Effector memory CD4-positive, alpha-beta T cell (primary cell): ENCODE data around the gene SLC35F3.
"Not testable (repeated sequence)": the region's sequence is repeated elsewhere in the genome, so short reads cannot be mapped to it uniquely, and the experiment has no call there.

Experiments used
- DNase-seq, 3 donors: peaks; one replicate each; pipeline ENCODE4 v3.0.0-alpha.2; 2020
- H3K27ac ChIP-seq: 2 replicates; pipeline ENCODE4 v1.7.0; 2013; ENCODE audit warnings: mild to moderate bottlenecking, low read length, moderate library complexity; ENCODE audit not compliant: insufficient read depth, poor library complexity, severe bottlenecking
- H3K27me3 ChIP-seq: replicated peaks from 2 replicates; pipeline ENCODE4 v1.7.0; 2013; ENCODE audit warnings: mild to moderate bottlenecking, low read length; ENCODE audit not compliant: insufficient read depth, control insufficient read depth, poor library complexity, severe bottlenecking
- H3K36me3 ChIP-seq: 2 replicates; pipeline ENCODE4 v1.7.0; 2013; ENCODE audit warnings: mild to moderate bottlenecking, low read length, moderate library complexity; ENCODE audit not compliant: control insufficient read depth, insufficient read depth
- H3K4me1 ChIP-seq: 2 replicates; pipeline ENCODE4 v1.7.0; 2013; ENCODE audit warnings: low read length, mild to moderate bottlenecking; ENCODE audit not compliant: control insufficient read depth, insufficient read depth, poor library complexity, severe bottlenecking
- H3K4me3 ChIP-seq: 2 replicates; pipeline ENCODE4 v1.7.0; 2013; ENCODE audit warnings: low read length, low read depth, mild to moderate bottlenecking; ENCODE audit not compliant: insufficient read depth, poor library complexity, severe bottlenecking
- H3K9me3 ChIP-seq: 2 replicates; pipeline ENCODE4 v1.7.0; 2013; ENCODE audit warnings: mild to moderate bottlenecking, low read length, moderate library complexity; ENCODE audit not compliant: control insufficient read depth

The SLC35F3 gene

DNA sequence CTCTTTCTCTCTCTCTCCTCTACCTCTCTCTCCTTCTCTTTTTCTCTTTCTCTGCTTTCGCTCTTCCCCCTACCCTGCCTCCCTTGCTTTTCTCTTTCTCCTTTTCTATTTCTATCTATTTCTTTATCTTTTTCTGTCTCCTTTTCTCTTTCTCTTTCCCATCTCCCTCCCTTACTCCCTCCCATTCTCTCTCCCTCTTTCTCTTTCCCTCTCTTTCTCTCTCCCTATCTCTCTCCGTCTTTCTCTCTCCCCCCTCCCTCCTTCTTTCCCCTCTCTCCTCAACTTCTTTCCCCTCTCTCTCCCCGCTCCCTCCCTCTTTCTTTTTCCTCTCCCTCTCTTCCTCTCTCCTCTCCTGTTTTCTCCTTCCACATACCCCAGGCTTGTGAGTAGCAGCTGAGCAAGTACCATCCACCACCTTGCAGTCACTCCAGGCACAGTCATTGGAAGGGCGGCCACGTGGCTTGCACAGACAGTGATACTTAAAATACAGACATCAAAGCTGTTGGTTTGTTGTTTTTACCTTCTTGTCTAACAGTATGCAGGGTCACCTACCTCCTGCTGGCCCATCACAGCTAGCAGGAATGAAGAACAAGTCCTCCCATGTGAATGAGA is 259.7 kb downstream of the SLC35F3 start:
- H3K36me3 ChIP-seq = no peaks in the 10 kb centered on the region
- H3K27ac ChIP-seq = no peak overlapping the region
- no peaks in the 10 kb centered on the region for H3K4me1 ChIP-seq
- H3K27me3 ChIP-seq = no peaks in the 10 kb centered on the region
- no peaks in the 10 kb centered on the region for H3K9me3 ChIP-seq
- no peak overlapping the region for H3K4me3 ChIP-seq
- DNase-seq = no peak

DNA sequence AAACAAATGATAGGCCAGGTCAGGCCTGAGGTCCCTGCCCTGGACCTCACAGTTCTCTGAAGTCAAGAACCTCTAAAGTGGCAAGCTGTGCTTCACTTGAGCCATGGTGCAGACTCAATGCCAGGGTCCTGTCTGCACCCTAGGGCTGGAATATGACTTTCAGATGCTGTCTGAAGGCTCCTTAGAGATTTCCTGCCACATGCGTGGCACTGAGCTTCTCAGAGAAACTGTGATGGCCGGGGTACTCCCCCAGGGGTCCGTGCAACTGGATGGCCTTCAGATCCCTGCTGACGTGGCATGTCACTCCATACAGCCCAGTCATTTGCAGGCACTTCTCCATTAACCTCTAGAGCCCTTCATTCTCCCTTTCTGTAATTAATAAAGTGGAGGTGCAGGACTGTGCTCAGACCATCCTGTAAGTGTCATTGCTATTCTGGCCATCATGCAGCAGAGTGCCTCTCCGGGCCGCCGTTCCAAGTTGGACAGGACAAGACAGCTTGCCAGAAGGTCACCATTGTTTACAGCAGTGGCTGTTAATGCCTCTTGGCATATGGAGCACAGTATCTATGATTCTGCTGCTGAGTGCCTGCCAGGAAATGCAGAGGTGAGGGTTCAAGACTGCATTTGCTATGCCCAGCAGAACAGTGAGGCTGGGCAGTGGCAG is 263.7 kb downstream of the SLC35F3 start:
- H3K36me3 ChIP-seq = no peaks in the 10 kb centered on the region

DNA sequence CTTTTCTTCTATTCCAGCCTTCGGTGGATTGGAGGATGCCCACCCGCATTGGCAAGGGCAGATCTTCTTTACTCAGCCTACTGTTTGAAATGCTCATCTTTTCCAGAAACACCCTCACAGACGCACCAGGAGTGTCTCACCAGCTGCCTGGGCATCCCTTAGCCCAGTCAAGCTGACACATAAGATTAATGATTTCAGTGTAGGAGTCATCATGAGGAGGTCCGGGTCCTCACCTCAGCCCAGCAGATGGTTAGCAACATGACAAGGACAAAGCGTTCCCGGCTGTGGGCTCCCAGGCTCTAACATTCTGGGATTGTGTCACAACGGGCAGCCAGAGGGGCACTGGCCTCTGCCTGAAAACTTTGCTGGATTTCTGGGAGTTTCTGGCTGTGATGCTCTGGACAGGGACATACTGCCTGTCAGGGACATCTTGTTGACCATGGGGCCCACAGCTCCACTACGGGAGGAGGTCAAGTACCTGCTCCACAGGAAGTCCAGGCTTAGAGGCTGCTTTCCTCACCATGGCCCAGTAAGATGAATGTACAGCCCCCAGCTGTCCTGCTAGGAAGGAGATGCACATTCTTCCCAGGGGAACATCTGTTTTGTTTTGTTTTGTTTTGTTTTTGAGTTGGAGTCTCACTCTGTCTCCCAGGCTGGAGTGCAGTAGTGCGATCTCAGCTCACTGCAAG is 264.8 kb downstream of the SLC35F3 start:
- DNase-seq = no peak

More for the DNA sequence above, 263.7 kb downstream of the SLC35F3 start:
- no peaks in the 10 kb centered on the region for H3K27me3 ChIP-seq
- no peaks in the 10 kb centered on the region for H3K9me3 ChIP-seq
- H3K4me3 ChIP-seq = no peak overlapping the region
- no peak for DNase-seq
- H3K27ac ChIP-seq = no peak overlapping the region
- H3K4me1 ChIP-seq = peaks cover 6% of the 10 kb centered on the region

DNA sequence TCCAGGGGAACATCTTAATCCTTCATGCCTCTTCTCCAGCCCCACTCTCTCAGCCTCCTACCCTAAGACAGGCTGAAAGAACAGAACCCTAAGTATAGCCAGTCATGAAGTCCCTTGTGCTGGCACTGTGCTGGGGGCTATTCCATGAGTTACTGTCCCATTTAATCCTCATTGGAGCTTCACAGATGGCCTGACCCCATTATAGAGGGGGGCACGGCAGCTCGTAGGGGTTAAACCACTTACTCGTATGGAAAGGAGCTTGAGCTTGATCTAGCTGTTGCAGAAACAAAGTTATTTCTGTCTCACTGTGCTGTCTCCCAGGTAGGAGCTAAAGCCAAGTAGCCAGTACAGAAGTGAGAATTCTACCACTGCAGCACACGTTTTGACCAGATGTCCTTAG is 265.6 kb downstream of the SLC35F3 start:
- H3K27ac ChIP-seq = no peak overlapping the region

More for the DNA sequence above, 264.8 kb downstream of the SLC35F3 start:
- Histone ChIP-seq H3K4me3 (no peak overlapping the region), H3K9me3 (no peaks in the 10 kb centered on the region), H3K36me3 (no peaks in the 10 kb centered on the region), H3K27me3 (no peaks in the 10 kb centered on the region), H3K4me1 (peaks cover 6% of the 10 kb centered on the region), H3K27ac (no peak overlapping the region)

DNA sequence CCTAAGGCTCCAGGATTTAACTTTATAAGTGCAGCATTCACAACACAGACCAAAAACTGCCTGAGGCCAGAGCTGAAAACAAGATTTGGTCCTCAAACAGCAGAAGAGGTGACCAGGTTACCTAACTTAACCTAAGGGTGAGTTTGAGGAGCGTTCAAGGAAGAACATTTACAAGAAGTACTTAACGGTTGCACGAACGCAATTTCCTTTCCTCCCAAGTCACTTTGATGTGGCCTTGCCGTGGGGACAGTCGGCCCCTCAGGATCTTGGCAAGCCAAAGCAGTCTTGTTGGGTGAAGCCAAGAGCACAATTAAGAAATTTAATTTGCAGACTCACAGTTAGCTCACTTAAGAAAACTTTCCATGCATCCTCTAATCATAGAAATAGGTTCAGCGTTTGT is 266.1 kb downstream of the SLC35F3 start:
- no peak overlapping the region for H3K4me3 ChIP-seq
- H3K27ac ChIP-seq = no peak overlapping the region
- no peaks in the 10 kb centered on the region for H3K36me3 ChIP-seq
- peaks cover 6% of the 10 kb centered on the region for H3K4me1 ChIP-seq
- no peak for DNase-seq
- no peaks in the 10 kb centered on the region for H3K9me3 ChIP-seq
- no peaks in the 10 kb centered on the region for H3K27me3 ChIP-seq

More for the DNA sequence above, 265.6 kb downstream of the SLC35F3 start:
- Histone ChIP-seq H3K4me3 (no peak overlapping the region), H3K36me3 (no peaks in the 10 kb centered on the region), H3K4me1 (peaks cover 6% of the 10 kb centered on the region), H3K9me3 (no peaks in the 10 kb centered on the region), H3K27me3 (no peaks in the 10 kb centered on the region)
- no peak for DNase-seq

DNA sequence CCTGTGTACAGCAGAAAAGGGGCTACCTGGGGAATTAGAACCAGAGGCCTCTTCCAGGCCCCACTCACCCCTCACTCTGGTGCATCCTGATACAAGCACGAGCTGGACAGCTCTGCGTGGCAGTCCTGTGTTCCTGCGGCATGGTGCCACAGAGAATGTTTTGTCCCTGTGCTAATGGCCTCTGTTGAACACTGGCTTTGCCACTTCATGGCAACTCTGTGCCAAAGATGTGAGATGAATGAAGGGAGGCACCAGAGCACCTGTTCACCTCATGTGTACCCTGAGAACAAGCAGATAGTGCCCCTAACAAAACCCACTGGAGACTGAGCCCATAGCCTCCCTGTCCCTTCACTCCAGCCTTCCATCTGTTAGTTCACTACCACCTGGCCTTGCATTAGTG is 269.5 kb downstream of the SLC35F3 start:
- Histone ChIP-seq H3K27ac (no peak overlapping the region), H3K27me3 (no peaks in the 10 kb centered on the region), H3K4me3 (no peak overlapping the region), H3K9me3 (no peaks in the 10 kb centered on the region), H3K4me1 (peaks cover 6% of the 10 kb centered on the region), H3K36me3 (no peaks in the 10 kb centered on the region)
- DNase-seq = no peak

DNA sequence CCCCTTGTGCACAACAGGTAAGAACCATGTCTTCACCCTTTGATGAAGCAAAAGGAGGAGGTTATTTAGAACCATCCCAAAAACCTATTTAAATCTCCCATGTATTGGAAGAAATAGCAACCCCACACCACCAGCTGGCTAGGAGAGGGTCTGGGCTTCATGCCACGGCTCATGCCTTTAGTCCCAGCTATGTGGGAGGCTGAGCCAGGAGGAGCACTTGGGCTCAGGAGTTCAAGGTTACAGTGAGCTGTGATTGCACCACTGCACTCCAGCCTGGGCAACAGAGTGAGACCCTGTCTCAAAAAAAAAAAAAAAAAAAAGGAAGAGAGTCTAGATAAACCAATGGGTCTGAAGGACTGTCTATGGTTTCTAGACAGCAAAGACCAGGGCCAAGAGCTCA is 270.9 kb downstream of the SLC35F3 start:
- DNase-seq = no peak
- Histone ChIP-seq H3K27me3 (no peaks in the 10 kb centered on the region), H3K4me1 (peaks cover 5% of the 10 kb centered on the region), H3K4me3 (no peak overlapping the region), H3K27ac (no peak overlapping the region), H3K36me3 (no peaks in the 10 kb centered on the region), H3K9me3 (no peaks in the 10 kb centered on the region)

DNA sequence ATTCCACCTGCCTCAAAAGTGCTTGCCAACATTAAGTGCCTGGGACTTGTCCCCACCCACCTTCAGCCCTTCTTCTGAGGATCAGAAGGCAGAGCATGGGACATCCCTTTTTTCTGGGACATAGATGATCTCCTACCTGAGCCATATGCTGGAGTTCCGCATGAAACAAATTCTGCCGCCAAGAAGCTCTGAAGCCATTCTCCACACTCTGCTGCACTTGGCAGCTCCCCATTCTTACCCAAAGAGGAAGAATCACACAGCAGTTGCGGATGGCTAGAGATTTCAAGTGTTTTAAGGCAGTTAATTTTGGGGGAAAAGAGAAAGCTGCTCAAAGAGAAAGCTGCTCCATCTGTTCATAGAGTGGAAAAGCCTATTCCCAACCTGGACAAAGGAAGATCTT is 271.5 kb downstream of the SLC35F3 start:
- Histone ChIP-seq H3K27me3 (no peaks in the 10 kb centered on the region), H3K9me3 (no peaks in the 10 kb centered on the region), H3K4me1 (peaks cover 2% of the 10 kb centered on the region), H3K36me3 (no peaks in the 10 kb centered on the region), H3K27ac (no peak overlapping the region), H3K4me3 (no peak overlapping the region)
- DNase-seq = no peak

DNA sequence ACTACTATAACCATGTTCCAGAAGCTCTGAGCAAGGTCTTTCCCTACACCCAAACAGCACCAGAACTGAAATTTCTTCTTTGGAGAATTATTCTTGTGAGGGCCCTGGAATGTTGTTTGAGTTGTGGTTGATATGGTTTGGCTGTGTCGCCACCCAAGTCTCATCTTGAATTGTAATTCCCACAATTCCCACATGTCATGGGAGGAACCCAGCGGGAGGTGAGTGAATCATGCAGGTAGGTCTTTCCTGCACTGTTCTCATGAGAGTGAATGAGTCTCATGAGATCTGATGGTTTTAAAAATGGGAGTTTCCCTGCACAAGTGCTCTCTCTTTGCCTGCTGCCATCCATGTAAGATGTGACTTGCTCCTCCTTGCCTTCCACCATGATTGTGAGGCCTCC is 272.4 kb downstream of the SLC35F3 start:
- H3K36me3 ChIP-seq, H3K27me3 ChIP-seq, H3K4me3 ChIP-seq, H3K4me1 ChIP-seq, H3K9me3 ChIP-seq, DNase-seq, H3K27ac ChIP-seq: not testable (repeated sequence)

DNA sequence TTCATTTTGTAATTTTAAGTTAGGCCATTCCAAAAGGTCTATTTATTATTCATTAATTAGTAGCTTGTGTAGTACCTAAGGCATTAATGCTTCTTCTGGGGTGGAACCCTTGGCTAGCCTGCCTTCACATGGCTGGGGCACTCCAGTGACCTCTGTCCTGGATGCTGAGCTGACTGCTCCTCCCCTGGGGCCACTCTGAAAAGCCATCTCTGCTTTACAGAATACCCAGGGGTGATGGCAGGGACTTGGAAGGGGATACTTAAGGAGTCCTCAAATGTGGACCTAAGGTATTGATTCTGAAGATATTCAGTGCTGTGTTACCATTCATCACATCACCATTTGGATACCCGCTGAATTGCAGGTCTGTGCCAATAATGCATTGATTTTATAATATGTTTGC is 281.0 kb downstream of the SLC35F3 start:
- H3K4me3 ChIP-seq = no peak overlapping the region
- H3K4me1 ChIP-seq = no peaks in the 10 kb centered on the region
- H3K9me3 ChIP-seq = no peaks in the 10 kb centered on the region
- H3K27ac ChIP-seq = no peak overlapping the region
- H3K27me3 ChIP-seq = no peaks in the 10 kb centered on the region
- DNase-seq = no peak
- no peaks in the 10 kb centered on the region for H3K36me3 ChIP-seq
